ENCODE results near the gene GPR42.

- TF ChIP-seq CTCF (IDR thresholded peaks at IDR 0.05 in 2 of 3, conservative IDR thresholded peaks at IDR 0.05 in 1 of 3; ENCODE audit: borderline replicate concordance in 1 of 3, insufficient read depth in 1 of 3, low read depth in 2 of 3, low read length in 2 of 3) (no peak), EGR1 (IDR thresholded peaks at IDR 0.05; ENCODE audit: low read depth) (no peak), ZBTB33 (IDR thresholded peaks at IDR 0.05; ENCODE audit: extremely low read depth, insufficient replicate concordance, low read length) (no peak), EZH2phosphoT487 (IDR thresholded peaks at IDR 0.05; ENCODE audit: borderline replicate concordance) (no peak), MAX (IDR thresholded peaks at IDR 0.05) (no peak), POLR2A (IDR thresholded peaks at IDR 0.05; ENCODE audit: borderline replicate concordance, extremely low read depth, insufficient read depth, insufficient read length) (no peak), ATF3 (IDR thresholded peaks at IDR 0.05) (no peak), EZH2 (IDR thresholded peaks at IDR 0.05) (no peak), SIN3A (IDR thresholded peaks at IDR 0.05; ENCODE audit: low read depth) (no peak), ZNF274 (IDR thresholded peaks at IDR 0.05; ENCODE audit: low read depth, low read length) (no peak), YY1 (IDR thresholded peaks at IDR 0.05; ENCODE audit: extremely low read depth, insufficient replicate concordance, low read depth, low read length) (no peak), ZFX (IDR thresholded peaks at IDR 0.05) (no peak), RAD21 (IDR thresholded peaks at IDR 0.05; ENCODE audit: low read depth) (no peak)
Observed at GRCh38 chr19:35328851-35329285, 42.0 kb upstream of the GPR42 start, which contains the start of gene CD22.
